GOT3 (cell line): ENCODE measurements around the gene LARGE1.

Experiments used
- DNase-seq: peaks from one replicate; lab custom pipeline; 2025; ENCODE audit warnings: mixed read lengths; lab: John Stamatoyannopoulos, UW

The LARGE1 gene

DNA sequence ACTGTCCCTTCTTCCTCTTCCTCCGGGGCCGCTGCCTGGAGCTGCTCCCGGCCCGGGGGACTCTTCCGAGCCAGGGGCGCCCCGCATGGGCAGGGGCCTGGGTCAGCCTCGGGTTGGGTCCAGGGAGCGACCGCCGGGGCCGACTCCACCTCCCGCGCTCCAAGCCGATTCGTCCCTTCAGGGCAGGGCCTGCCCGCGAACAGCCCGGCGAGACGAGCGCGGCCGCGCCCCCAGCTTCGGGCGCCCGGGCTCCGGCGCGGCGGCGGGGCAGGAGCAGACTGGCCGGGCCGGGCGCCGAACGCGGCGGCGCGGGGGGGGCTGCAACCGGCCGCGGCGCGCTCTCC, at the start of gene LARGE1:
Gene LARGE1 (minus strand): TSS at position 280 of the 344 bp plus-strand sequence.
- DNase-seq = no peak

DNA sequence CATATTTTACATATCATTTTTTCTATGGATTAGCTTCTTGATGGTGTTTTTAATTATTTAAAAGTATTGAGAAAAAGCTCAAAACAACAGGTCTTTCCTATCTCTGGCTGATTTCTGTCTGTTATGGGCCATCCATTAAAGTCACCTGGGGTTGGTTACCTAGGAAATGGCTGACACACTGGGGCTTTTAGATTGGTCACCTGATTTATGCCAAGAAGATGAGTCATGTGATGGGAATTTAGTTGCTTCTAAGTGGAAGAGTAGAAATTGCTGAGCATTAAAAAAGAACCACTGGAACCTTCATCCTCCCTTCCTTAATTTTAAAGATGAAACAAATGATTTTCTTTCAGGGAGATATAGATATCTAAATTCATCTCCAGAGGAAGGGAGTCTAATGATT, 48.8 kb upstream of the LARGE1 start:
- no peak for DNase-seq

DNA sequence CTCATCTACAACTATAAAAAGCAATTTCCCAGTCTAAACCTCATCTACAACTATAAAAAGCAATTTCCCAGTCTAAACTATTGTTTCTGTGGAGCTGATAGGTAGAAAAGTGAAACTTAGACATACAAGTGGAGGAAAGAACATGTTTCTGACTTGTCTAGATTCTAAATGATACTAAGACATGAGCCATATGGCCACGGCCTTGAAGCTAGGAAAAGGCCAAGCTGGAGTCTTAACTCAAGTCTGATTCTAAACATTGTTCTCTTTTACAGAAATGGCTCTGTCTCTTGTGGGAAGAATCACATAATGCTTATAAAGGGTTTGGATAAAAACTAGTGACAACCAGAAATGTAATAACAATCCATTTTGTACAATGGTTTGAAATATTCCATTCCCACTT, 43.8 kb upstream of the LARGE1 start:
- DNase-seq = no peak

DNA sequence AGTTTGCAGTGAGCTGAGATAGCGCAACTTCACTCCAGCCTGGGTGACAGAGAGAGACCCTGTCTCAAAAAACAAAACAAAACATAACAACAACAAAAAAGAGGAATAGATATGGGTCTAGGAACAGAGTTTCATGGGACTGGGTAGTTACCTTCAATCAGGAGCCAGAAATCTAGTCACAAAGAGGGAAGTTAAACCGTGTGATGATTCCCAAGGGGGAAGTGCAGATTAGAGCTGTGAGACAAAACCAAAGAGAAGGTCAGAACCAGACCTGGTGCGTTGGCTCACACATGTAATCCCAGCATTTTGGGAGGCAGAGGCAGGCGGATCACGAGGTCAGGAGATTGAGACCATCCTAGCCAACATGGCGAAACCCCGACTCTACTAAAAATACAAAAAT, 42.1 kb upstream of the LARGE1 start:
- no peak for DNase-seq

DNA sequence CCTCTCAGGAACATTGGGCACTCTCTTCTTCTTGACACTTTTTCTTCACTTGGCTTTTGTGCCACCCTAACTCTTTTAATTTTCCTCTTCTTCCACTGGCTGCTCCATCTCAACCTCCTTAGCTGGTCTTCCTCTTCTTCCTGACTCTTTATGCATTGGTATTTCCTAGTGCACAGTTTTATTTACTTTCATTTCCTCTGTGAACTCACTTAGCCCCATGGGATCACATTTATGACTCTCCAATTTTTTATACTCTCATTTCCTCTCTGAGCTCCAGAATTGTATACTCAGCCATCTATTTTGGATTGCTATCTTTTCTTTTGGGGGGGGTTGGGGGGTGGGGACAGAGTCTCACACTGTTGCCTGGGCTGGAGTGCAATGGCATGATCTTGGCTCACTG, 38.5 kb upstream of the LARGE1 start:
- DNase-seq = no peak

DNA sequence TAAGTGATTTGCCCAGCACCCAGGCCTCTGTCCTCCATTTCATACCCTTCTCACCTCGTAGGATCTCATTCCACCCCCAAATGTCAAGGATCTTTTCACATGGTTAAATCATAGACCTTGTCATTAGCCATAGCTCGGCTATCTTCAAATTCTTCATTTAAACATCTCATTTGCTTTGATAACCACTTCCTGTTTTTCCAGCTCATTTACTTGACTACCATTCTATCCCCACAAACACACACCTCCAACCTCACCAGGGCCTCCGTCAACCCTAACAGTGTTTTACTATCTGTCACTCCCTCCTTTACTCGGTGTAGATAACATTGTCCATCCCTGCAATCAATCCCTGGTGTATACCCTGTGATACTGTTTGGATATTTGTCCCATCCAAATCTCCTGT, 36.8 kb upstream of the LARGE1 start:
- no peak for DNase-seq

DNA sequence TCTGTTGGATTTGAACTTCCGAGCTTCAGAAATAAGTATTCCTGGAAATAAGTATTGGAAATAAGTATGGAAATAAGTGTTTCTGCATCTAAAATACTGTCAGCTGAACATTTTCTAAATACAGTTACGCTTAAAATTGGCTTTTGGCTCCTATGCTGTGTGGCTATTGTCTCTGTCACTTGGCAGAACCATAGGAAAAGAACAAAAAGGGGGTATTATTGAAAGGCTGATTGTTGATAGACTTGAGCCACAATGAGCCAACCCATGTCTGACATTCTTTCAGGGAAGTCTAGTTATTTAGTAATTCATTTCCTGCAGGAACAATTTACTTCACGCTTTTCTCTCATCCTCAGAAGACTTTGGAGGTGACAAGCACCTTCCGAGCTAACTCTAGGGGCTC, 32.5 kb upstream of the LARGE1 start:
- no peak for DNase-seq

DNA sequence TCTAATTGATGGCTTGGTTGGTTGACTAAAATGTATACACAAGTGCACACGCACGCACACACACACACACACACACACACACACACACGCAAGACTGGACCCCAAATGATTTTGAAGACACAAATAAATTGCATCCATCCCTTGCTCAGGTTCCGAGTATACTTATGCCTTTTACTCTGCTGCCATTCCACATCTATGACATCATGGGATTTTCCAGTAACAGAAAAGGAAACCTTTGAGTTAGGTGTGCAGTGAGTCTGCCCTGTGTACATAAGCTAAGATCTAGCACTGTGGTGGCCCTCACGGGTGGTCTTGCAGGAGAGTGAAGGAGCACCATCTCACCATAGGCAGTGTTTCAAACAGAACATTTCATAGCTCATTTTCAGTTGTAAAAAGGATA, 20.5 kb upstream of the LARGE1 start:
- no peak for DNase-seq

DNA sequence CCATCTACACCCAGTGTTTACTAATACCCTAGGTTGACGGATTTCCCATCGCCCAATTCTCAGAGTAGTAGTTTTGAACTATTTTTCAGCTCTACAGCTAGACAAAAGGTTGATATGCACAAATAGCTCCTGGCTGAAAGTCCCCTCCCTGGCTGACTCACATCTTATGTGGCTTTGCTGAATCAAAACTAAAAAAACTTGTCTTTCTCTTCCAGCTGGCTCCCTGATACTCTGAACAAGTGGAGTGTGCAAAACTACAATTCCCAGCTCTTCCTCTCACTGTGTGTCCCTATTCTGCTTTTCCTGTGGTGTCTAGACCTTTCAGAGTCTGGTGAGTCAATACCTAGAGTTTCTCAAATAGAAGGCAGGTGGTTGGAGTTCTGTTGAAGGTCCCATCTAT, 12.7 kb upstream of the LARGE1 start:
- no peak for DNase-seq

DNA sequence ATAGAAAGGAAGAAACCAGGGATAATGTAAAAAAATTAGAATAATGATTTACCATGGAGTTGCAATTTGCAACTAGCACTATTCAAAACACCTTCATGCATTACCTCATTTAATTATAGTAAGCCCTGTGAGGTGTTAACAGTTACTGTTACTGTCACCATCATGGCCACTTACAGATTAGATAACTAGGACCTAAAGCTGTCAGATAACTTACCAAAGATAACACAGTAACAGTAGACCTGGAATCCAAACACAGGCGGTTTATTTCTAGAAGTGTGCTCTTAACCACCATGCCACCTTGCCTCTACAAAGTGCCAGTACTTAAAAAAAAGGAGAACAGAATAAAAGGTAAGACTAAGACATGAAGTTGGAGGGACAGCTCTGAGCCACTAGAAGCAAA, 11.1 kb upstream of the LARGE1 start:
- no peak for DNase-seq

DNA sequence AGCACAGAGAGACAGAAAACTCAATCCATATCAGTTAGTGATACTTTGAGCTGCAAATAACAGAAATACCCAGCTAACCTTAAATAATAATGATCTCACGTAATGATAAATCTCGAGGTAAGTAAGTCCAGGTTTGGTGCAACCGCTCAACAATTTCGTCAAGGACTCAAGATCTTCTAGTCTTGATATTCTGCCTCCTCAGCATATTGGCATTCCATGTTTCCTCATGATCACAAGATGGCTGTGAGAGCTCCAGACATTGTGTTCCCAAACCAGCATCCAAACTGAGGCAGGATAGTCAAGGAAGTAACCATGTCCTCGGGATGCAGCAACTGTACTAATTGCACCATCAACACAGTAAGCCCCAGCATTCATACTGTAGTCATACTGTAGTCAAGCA, 7.5 kb upstream of the LARGE1 start:
- DNase-seq = no peak

DNA sequence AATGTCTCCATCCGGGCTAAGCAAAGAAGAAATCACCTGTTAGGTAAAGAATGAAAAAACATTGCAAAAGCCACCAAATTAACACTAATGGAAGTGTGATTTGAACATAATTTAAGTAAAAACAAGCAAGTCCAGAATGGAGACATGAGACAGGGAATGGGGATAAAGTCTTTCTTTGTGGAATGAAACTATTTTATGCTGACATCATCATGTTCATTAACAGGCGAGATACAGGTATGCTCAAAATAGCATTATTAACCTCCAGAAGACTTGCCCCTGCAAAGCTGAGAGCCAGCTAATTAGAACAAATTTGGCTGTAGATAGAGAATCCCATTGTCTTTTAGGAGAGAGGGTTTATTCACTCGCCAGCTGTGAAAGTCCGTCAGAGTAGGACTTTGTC, 4.9 kb upstream of the LARGE1 start:
- no peak for DNase-seq

DNA sequence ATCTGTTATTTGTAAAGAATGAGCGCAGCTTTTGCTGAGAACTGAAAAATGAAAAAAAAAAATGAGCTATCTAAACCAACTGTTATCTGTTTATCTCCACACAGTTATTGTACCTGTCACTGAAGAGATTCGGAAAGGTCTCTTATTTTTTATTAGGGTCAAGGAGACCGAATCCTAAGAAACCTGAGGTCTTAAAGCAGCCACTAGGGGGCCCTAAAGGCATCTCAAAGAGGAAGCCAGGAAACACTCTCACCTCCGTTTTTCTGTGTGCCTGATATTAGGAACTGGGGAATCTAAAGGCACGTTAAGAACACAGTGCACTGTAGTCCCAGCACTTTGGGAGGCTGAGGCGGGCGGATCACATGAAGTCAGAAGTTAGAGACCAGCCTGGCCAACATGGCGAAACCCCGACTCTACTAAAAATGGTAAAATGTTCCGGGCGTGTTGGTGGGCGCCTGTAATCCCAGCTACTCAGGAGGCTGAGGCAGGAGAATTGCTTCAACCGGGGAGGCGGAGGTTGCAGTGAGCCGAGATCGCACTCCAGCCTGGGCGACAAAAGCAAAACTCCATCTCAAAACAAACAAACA, 3.5 kb upstream of the LARGE1 start:
- no peak for DNase-seq

DNA sequence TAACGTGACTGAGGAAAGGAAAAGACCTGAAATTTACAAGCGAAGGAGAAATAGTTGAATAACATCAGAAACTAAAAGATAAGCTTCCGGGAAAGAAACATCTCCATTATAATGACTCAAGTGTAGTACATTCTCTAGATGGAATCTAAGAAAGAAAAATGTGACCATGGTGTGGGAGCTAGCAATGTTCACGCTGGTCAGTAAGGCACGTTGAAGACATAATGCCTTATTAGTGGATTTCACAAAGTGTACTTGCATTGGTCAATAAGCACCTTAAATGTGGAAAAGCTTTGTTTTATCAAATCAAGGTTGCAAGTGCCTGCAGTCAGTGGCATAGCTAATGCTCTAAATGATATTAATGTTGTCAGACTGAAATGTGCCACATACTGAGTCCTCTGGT, 2.8 kb upstream of the LARGE1 start:
- no peak for DNase-seq

DNA sequence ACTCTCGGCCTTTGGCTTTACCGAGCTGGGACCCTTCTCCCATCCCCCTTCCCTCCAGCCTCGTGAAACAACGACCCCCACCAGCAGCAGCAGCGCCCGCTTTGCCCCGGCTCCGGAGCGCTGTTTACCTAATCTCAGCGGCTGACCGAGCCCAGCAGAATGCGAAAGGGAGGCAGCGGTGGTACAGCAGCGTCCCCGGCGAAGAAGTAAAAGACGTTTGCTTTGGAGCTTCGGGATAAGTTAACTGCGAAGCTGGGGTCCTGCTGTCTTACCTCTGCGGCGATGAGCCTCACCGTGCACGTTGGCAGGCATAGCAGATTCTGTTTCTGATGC, 2.0 kb upstream of the LARGE1 start:
- no peak for DNase-seq

DNA sequence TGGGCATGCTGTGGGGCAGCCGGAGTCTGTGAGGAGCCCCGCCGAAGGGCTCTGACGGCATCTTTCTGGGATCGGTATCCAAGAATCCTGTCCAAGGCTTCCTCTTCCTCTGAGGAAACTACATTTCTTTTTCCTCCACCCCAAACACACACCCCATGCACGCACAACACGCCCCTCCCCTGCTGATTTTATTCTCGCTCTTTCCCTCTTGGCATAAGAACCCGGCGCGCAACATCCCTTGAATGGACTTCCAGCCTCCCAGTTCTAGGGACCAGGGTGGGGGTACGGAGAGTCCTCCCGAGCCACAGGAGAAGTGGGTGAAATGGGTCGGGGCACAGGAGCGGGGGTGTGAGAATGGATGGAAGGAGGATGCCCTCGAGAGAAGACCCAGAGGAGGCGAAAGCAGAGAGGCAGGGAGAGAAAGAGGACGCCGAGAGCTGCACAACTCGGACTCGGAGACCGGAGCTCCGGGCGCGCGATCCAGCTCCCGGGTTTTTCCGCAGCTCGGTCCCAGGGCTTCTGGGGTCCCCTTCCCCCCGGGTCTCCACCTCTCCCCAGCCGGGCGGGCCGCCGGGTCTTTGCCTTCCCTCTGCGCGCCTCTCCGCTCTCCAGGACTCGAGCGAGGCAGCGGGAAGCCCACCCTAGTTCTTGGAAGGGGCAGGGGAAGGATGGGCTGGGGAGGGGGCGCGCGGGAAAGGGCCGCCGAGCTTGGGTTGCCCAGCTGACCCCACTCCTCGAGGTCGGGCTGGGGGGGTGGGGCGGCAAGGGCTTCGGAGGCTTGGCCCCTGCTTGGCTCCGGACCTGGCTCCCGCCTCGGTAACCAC, 1.5 kb upstream of the LARGE1 start:
- DNase-seq = no peak

DNA sequence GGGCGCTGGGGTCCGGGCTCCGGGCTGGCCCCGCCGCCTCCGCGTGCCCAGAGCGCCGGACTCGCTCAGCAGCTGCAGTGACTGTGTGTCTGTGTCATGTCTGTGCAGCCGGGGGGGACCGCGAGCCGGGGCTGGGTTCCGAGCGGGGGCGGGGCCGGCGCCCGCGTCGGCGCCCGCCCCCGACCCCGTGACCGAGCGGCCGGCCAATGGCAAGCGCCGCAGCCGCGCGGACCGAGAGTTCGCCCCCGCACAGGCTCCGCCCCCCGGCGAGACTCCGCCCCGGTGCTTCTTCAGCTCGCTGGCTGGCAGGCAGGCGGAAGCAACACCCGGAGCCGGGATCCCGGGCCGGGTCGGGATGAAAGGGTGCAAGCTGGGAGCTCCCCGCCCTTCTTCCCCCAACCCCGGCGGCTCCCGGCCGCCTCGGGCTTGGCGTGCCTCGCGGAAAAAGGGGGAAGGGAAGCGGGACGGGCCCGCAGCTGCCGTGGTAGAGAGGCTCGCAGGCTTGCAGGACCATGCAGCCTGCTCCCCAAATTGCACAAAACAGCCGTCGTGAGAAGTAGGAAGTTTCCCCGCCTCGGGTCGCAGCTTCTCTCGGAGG, 750 bp upstream of the LARGE1 start:
- DNase-seq = peak; percentile 90

DNA sequence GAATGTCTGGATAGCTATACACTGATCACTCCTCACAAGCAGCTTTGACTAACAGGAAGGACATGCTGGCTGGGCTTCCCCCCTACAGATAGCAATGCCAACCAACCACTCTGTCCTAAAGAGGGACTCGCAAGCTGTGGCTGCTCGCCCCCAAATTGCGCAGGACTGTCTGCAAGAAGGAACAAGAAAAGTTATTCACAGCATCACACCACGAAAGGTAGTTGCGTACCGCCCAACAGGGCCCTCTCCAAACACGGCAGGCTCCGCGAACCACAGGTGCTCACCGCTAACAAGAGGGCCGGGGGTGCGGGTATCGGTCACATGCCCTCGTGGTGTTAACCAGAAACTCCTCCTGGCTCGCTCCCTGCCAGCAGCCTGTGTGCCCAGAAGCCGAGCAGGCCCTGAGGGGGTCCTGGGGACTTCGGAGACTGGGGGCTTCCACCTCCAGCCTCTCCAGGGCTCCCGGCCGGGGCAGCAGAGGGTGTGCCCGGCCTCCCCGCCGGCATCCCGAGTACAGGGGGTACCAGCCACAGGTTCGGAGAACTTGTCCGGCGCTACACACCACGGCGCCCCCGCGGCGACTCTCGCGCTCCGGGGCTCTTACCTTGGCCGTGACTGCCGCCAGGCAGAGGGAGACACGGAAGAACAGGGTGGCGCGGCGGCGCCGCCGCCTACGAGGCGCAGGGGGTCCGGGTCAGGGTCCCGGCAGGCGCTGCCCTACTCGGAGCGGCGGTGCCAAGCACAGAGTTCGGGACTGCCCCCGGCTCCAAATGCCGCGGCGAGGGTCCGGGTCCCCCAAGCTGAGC, 682 bp downstream of the LARGE1 start:
- no peak for DNase-seq

DNA sequence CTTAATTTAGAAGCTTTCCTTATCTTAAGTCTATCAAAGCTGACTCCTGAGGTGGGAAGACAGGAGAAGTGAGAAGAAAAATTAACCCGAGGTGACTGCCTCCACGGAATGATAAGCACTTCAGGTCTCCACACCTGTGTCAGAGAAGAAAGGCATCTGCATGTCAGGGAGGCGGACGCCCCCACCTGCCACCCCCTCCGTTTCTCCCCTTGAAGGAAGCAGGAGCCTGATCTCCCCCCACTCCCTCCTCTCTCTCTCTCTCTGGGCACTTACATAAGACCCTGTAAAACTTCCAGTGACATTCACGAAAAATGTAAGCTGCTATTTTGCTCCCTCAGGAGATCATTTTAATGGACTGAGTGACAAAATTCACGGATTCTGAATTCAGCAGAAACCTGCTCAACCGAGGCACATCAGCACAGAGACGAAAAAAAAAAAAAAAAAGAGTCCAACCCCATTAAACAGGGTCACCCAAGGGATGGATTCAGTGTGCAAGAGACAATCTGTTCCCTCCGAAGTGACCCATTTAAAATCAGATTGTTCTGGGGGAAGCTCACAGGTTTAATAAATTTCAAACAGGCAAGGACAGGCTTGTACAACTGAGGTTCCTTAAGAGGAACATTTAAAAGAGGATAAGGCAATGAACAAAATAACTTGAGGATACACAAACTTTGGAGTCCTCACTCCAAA, 1.5 kb downstream of the LARGE1 start:
- no peak for DNase-seq

DNA sequence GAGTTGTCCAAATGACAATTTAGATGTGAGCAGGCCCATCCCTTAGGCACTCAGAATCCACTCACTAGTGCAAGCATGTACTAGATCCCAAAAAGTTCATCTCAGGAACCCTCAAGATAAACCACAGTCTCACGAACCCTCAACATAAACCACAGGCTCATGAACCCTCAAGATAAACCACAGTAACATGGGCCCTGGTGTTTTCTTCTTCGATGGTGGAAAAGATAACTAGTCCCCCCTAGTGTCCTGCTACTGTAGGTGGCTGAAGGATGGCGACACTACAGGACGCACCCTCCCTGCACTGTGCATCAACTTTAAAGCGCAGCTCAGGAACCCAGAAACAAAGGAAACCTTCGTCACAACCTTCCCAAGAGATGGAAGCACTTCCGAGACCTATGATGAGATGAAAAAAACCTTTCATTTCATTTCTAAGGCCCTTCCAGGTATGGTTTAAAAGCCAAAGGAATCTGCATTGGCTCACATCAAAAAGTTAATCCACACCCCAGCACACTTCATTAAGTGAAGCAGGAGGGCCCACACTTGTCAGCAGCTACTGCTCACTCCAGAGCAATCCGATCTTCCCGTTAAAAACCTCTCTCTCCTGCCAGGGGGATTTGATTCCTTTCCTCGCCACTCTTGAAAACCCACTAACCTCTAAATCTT, 2.4 kb downstream of the LARGE1 start:
- DNase-seq = no peak

DNA sequence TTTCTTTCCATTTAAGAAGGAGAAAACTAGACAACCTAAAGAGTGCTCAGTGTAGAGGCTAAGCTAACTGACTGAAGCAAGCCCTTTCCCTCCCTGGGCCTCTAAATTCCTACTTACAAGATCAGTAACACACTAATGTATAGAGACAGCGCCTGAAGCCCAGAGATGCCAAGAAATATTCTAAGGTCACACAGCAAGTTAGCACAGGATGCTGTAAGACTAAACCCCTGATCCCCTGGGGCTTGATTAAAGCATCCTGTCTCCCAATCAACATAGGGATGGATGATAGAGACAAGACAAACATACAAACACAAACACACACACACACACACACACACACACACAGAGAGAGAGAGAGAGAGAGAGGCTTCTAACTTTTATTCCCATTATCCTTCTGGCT, 5.6 kb downstream of the LARGE1 start:
- DNase-seq = no peak

DNA sequence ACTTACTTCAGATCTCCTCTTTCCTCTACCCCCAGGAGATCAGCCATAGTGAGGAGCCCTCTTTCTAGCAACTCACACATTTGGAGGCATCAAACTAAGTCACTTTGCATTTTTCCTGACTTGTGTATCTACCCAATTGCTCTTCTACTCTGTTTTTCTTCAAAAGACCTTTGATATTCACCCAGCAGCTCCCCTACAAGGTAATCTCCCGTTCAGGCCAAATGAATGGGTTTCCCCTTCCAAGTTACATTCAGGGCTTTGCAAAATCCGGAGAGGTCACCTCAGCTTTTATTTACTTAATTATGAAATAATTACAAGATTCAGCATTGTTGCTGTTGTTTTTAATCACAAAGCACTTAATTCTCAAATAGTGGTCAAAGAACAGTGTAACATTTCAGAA, 6.1 kb downstream of the LARGE1 start:
- DNase-seq = no peak
